BE2C (cell line): Measurements from ENCODE around the gene CEPT1.
A peak's percentile ranks its signal among the peaks of the same experiment; 100 is the strongest.

Source experiments
- DNase-seq: peaks from one replicate; pipeline ENCODE4 v3.0.0-alpha.2; 2020
- H3K27me3 ChIP-seq: fragments of 250-450 bp; sonication (Bioruptor Pico); 2 replicates; pipeline ENCODE4 v1.5.1; 2020; ENCODE audit warnings: mild to moderate bottlenecking
- H3K36me3 ChIP-seq: fragments of 250-450 bp; sonication (Bioruptor Pico); 2 replicates; pipeline ENCODE4 v1.5.1; 2020; ENCODE audit warnings: mild to moderate bottlenecking
- H3K4me1 ChIP-seq: fragments of 250-450 bp; sonication (Bioruptor Pico); 2 replicates; pipeline ENCODE4 v1.5.1; 2020
- H3K4me3 ChIP-seq: 2 replicates; pipeline ENCODE4 v1.5.1; 2011; ENCODE audit warnings: low read depth, low read length
- H3K9me3 ChIP-seq: fragments of 250-450 bp; sonication (Bioruptor Pico); 2 replicates; pipeline ENCODE4 v1.5.1; 2020
- CTCF ChIP-seq: IDR thresholded peaks from 2 replicates; pipeline ENCODE4 v1.5.1; 2012; ENCODE audit warnings: mild to moderate bottlenecking, low read depth, low read length

Gene CEPT1

GRCh38 chr1:111193712-111194480 lies 53.9 kb downstream of the CEPT1 start:
- Histone ChIP-seq H3K27me3 (no peaks in the 10 kb centered on the region), H3K4me3 (no peak overlapping the region), H3K36me3 (no peaks in the 10 kb centered on the region), H3K4me1 (no peaks in the 10 kb centered on the region), H3K9me3 (no peaks in the 10 kb centered on the region)
- TF ChIP-seq CTCF = no peak
- DNase-seq = no peak

- no peak overlapping the region for H3K4me3 ChIP-seq
- H3K9me3 ChIP-seq = no peaks in the 10 kb centered on the region
- no peaks in the 10 kb centered on the region for H3K27me3 ChIP-seq
- no peak for TF ChIP-seq CTCF
- no peak for DNase-seq
- H3K36me3 ChIP-seq = no peaks in the 10 kb centered on the region
- H3K4me1 ChIP-seq = no peaks in the 10 kb centered on the region
Observed at GRCh38 chr1:111195002-111195684, 55.1 kb downstream of the CEPT1 start.

DNA sequence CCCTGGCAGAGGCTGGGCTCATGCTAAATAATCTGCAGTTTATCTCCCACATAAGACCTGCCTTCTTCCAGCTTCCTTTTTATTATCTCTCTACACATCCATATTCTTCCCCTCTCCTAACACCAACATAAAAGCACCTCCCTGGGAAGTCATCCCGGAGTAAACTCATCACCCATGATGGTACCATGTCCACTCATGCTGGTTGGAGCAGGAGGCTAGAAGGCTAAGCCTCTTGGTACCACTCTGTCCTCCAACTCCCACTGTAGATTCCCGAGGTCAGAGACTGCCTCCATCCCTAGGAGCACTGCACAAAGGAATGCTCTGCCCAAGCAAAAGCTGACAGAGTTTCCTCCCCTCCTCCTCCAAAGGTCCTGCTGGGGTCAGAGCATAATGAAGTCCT lies 56.2 kb downstream of the CEPT1 start:
- H3K4me3 ChIP-seq = no peak overlapping the region
- H3K9me3 ChIP-seq = no peaks in the 10 kb centered on the region
- no peak for DNase-seq
- no peaks in the 10 kb centered on the region for H3K27me3 ChIP-seq
- no peaks in the 10 kb centered on the region for H3K4me1 ChIP-seq
- no peaks in the 10 kb centered on the region for H3K36me3 ChIP-seq
- TF ChIP-seq CTCF = no peak

DNA sequence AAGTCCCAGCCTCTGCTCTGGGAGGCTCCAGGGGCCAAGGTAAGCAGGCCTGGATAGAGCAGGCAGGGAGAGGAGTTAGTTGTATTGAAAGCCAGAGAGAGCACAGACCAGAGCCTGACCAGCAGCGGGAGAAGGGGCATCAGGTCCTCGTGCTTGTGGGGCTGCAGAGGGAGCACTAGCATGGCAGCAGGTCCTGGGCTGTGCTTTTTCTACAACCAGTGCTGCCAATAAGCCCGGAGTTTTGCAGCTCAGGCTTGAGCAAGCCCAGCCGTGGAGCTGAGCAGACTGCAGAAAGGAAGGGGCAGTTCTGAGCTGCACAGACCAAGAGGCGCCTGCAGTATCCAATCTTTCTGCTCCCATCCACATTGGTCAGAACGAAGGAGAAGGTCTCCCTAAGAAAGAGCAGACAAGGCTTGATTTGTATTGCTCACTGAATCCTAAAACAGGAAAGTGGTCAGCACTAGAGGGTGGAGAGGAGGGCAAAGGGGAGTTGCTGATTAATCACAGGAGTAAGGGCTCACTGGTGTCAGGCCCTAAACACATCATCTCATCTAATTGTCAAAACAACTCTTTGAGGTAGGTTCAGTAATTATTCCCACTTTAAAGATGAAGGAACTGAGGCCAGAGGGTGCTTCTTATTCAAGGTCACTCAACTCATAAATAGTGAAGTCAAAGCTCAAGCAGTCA lies 57.7 kb downstream of the CEPT1 start:
- Histone ChIP-seq H3K9me3 (no peaks in the 10 kb centered on the region), H3K4me3 (no peak overlapping the region), H3K36me3 (no peaks in the 10 kb centered on the region), H3K4me1 (no peaks in the 10 kb centered on the region), H3K27me3 (no peaks in the 10 kb centered on the region)
- peak; percentile 43 for DNase-seq
- peak; percentile 45 for TF ChIP-seq CTCF

GRCh38 chr1:111198836-111199235 lies 58.8 kb downstream of the CEPT1 start:
- DNase-seq = no peak
- Histone ChIP-seq H3K4me1 (no peaks in the 10 kb centered on the region), H3K36me3 (no peaks in the 10 kb centered on the region), H3K9me3 (no peaks in the 10 kb centered on the region), H3K4me3 (no peak overlapping the region), H3K27me3 (peaks cover 8% of the 10 kb centered on the region)
- no peak for TF ChIP-seq CTCF

- Histone ChIP-seq H3K36me3 (no peaks in the 10 kb centered on the region), H3K4me1 (no peaks in the 10 kb centered on the region), H3K9me3 (no peaks in the 10 kb centered on the region), H3K4me3 (no peak overlapping the region), H3K27me3 (peaks cover 12% of the 10 kb centered on the region)
- no peak for TF ChIP-seq CTCF
- DNase-seq = no peak
Observed at GRCh38 chr1:111199329-111199728, 59.3 kb downstream of the CEPT1 start.
